GM19452 (cell line): ENCODE measurements around the gene WDTC1.
A peak's percentile ranks its signal among the peaks of the same experiment; 100 is the strongest.

Source experiments
- ATAC-seq: cut with Tn5 transposase; IDR thresholded peaks from one replicate; pipeline ENCODE4 v1.9.1; 2021; ENCODE audit not compliant: unreplicated experiment

The WDTC1 gene

DNA sequence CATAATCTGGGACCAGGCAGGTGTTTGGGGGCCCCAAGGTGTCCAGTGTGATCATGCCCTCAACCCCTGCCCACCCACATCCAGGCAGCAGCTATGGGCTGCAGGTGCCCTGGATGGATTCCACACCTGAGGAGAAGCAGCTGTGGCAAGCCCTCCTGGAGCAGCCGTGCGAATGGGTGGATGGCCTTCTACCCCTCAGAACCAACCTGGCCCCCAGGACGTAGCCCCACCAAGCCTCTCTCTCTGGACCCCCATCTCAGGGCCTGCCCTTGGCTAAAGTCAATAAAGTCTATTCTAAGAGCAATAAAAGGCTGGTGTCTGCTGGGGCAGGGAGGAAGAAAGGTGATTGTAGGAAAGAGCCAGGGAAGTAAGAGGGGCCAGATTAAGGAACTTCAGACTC is 119.2 kb downstream of the WDTC1 start:
- ATAC-seq: no peak

- no peak for ATAC-seq
These were observed 121.3 kb downstream of the WDTC1 start for GRCh38 chr1:27355683-27356082.

DNA sequence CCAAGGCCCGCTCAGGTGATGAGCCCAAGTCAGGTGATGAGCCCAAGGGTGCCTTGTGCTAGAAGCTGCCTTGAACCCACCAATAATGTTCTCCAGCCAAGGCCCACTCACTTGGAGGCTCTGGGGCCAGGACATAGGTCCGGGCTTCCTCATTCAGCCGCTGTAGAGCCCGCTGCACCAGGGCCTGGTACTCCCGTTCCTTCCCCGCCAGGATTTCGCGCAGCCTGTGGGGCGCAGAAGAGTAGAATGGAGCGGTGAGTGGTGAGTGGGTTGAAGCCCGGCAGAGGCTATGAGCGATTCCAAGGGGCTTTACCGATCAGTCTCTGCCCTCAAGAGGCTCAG is 121.8 kb downstream of the WDTC1 start:
- ATAC-seq: no peak

DNA sequence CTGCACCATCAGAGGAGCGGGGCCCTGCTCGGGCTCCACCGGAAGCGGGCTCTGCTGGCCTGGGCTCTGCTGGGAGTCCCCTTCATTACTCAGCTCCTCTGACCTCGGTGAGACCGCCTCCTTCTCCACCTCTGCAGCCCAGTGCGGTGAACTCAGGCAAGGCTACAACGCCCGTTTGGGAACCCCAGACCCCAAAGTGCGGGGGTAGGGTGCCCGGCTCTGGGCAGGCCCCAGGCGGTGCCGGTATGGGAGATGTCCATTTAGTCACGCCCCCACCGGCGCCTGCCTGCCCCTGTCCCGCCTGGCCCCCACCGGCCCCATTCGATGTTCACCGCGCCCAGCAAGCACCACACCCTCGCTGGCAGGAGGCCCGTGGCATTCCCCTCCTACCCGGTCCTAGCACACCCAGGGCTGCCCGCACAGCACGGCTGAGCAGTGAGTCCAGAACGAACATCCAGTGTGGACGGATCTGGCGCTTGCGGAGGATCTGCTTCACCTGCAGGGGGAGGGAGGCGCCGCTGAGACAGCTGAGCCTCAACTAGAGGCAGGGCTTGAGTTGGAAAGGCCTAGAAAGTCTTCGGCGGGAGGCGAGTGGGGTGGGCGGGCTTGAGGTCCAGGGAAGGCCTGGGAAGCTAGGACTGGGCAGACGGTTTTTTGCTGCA is 122.3 kb downstream of the WDTC1 start:
- no peak for ATAC-seq

DNA sequence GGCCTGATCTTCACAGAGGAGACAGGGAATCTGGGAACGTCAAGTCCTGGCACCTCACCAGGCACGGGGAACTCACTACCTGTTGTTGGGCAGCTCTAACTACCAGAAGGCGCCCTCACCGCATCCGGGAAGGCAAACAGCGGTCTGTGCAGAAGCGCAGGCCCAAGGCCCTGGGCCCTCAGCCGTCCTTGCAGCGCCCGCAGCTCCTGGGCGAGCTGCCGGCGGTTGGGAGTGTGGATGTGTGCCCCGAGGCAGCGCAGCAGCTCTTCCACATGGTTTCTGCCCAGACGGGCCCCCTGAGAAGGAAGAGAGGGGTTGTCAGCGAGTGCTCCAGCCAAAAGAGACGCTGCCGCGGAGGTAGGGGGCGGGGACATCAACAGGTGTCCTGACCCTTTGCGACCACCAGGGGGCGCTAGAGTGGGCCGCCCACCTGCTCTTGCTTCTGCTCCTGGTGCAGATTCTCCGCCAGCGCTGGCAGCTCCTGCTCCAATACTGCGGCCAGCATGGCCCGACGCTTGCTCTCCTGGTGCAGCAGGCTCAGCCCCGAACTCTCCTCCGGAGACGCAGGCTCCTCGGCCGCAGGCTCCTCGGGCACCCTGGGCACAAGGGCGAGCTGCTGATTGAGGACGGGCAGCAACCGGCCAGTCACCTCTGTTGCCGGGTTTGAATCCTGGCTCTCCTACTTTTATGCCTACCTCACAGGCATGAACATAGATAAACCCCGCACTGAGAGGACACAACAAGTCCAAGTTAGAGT is 123.0 kb downstream of the WDTC1 start:
- ATAC-seq: peak; percentile 47
